NOMO-1 treated with DMSO at 0.1 percent for 48 hours (cell line): Measurements from ENCODE around the gene ARSD.
A peak's percentile ranks its signal among the peaks of the same experiment; 100 is the strongest.
"Not testable (repeated sequence)": the region's sequence is repeated elsewhere in the genome, so short reads cannot be mapped to it uniquely, and the experiment has no call there.

Experiments used
- DNase-seq: peaks from one replicate; lab custom pipeline; 2025; ENCODE audit not compliant: unreplicated experiment; lab: John Stamatoyannopoulos, UW

ARSD gene

GRCh38 chrX:2894885-2895292, 34.2 kb downstream of the ARSD start:
- DNase-seq = peak; percentile 81

- no peak for DNase-seq
These were observed 36.3 kb downstream of the ARSD start for GRCh38 chrX:2892816-2893215.

- not testable (repeated sequence) for DNase-seq
These were observed 38.3 kb downstream of the ARSD start for GRCh38 chrX:2890536-2891460.

- DNase-seq = peak; percentile 46
These were observed 39.2 kb downstream of the ARSD start for GRCh38 chrX:2889706-2890490.

- DNase-seq = peak; percentile 46
These were observed 40.0 kb downstream of the ARSD start for GRCh38 chrX:2889045-2889605.

GRCh38 chrX:2888309-2888708, 40.8 kb downstream of the ARSD start:
- DNase-seq = peak; percentile 93

- no peak for DNase-seq
These were observed 45.4 kb downstream of the ARSD start for GRCh38 chrX:2883770-2884169.

GRCh38 chrX:2879670-2880069, 49.5 kb downstream of the ARSD start:
- no peak for DNase-seq

- DNase-seq = no peak
These were observed 50.6 kb downstream of the ARSD start for GRCh38 chrX:2878563-2878962.

- peak; percentile 13 for DNase-seq
These were observed 53.2 kb downstream of the ARSD start for GRCh38 chrX:2875798-2876399.

GRCh38 chrX:2875136-2875481, 54.0 kb downstream of the ARSD start:
- no peak for DNase-seq

- DNase-seq = no peak
These were observed 54.7 kb downstream of the ARSD start for GRCh38 chrX:2874222-2875135.

- DNase-seq = no peak
These were observed 56.4 kb downstream of the ARSD start for GRCh38 chrX:2872671-2873277.

GRCh38 chrX:2871831-2872230, 57.3 kb downstream of the ARSD start:
- no peak for DNase-seq

- no peak for DNase-seq
These were observed 58.5 kb downstream of the ARSD start for GRCh38 chrX:2870650-2871049.

GRCh38 chrX:2867206-2867605, 61.9 kb downstream of the ARSD start:
- DNase-seq = no peak

GRCh38 chrX:2863646-2864045, 65.5 kb downstream of the ARSD start:
- no peak for DNase-seq

- no peak for DNase-seq
These were observed 66.7 kb downstream of the ARSD start for GRCh38 chrX:2862404-2862803.

- no peak for DNase-seq
These were observed 69.8 kb downstream of the ARSD start for GRCh38 chrX:2859197-2859797.

GRCh38 chrX:2857566-2857965, 71.6 kb downstream of the ARSD start:
- no peak for DNase-seq
